ENCODE data around the gene ERMAP.

- TF ChIP-seq, protein P1, sequence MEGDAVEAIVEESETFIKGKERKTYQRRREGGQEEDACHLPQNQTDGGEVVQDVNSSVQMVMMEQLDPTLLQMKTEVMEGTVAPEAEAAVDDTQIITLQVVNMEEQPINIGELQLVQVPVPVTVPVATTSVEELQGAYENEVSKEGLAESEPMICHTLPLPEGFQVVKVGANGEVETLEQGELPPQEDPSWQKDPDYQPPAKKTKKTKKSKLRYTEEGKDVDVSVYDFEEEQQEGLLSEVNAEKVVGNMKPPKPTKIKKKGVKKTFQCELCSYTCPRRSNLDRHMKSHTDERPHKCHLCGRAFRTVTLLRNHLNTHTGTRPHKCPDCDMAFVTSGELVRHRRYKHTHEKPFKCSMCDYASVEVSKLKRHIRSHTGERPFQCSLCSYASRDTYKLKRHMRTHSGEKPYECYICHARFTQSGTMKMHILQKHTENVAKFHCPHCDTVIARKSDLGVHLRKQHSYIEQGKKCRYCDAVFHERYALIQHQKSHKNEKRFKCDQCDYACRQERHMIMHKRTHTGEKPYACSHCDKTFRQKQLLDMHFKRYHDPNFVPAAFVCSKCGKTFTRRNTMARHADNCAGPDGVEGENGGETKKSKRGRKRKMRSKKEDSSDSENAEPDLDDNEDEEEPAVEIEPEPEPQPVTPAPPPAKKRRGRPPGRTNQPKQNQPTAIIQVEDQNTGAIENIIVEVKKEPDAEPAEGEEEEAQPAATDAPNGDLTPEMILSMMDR (IDR thresholded peaks at IDR 0.05) = no peak
- TF ChIP-seq POLR2A (IDR thresholded peaks at IDR 0.05) (no peak), EP300 (IDR thresholded peaks at IDR 0.05) (no peak)
Observed at GRCh38 chr1:42824481-42825035, 7.6 kb downstream of the ERMAP start.

Measured in tibial nerve (tissue), 4 donors.